ENCODE results near the gene SULT1C4. TPM values are rescaled to one million over a fixed set of nuclear protein-coding genes. Genes with fewer than 3 reads are reported as not detected.

Gene SULT1C4
- total and polyA plus RNA-seq, 9 donors, result 11.3 to 47.1 (median 17.6) TPM

- TF ChIP-seq CTCF (IDR thresholded peaks at IDR 0.05), result no peak
- TF ChIP-seq POLR2A (IDR thresholded peaks at IDR 0.05), result no peak
- TF ChIP-seq EP300 (IDR thresholded peaks at IDR 0.05), result no peak
- WGBS, 3 donors, result 51 to 83% (median 65%) methylated on average over 1 of the region's 1 CpG
- H3K9me3 ChIP-seq, result no peaks in the 10 kb centered on the region
- intact Hi-C loops (cut with DNase I), result no loop called here
- no peak for DNase-seq
- H3K27me3 ChIP-seq, result no peaks in the 10 kb centered on the region
- no peak overlapping the region for H3K4me3 ChIP-seq
- no peaks in the 10 kb centered on the region for H3K36me3 ChIP-seq
- no peak overlapping the region for H3K27ac ChIP-seq
- H3K4me1 ChIP-seq (ENCODE audit: insufficient read depth), result no peaks in the 10 kb centered on the region
Observed at GRCh38 chr2:108436976-108437375, 59.2 kb downstream of the SULT1C4 start.

Small RNA genes within 50 kb of the gene (small RNA-seq; reads per million reads assigned to genes)
- not detected for gene SMIM12P1

Other genes with a start within 250 kb of the SULT1C4 start
- gene SULT1C3, start 138.0 kb upstream of the SULT1C4 start, total RNA-seq, result not detected
- gene SULT1C3, start 138.0 kb upstream of the SULT1C4 start, polyA plus RNA-seq, result not detected
- gene SULT1C2, start 89.1 kb upstream of the SULT1C4 start, total RNA-seq, result 1 to 10 TPM in 1 of 7 donors, under 1 TPM in 6; under 0.01 to 3.2 (median 0.40) TPM
- 1 to 10 TPM in 1 of 2 donors, under 1 TPM in 1; 0.06 to 1.9 TPM for gene SULT1C2, start 89.1 kb upstream of the SULT1C4 start, polyA plus RNA-seq
- gene GCC2, start 71.3 kb downstream of the SULT1C4 start, total RNA-seq, result 10 to 100 TPM; 34.2 to 53.0 (median 44.5) TPM
- 10 to 100 TPM; 14.9 to 30.0 TPM for gene GCC2, start 71.3 kb downstream of the SULT1C4 start, polyA plus RNA-seq
- 10 to 100 TPM; 36.2 to 91.1 (median 52.4) TPM for gene LIMS1, start 156.5 kb downstream of the SULT1C4 start, total RNA-seq
- gene LIMS1, start 156.5 kb downstream of the SULT1C4 start, polyA plus RNA-seq, result 10 to 100 TPM; 38.8 to 39.8 TPM